Measurements from ENCODE around the gene EFEMP2. TPM values are rescaled to one million over a fixed set of nuclear protein-coding genes. Genes with fewer than 3 reads are reported as not detected.
"Not testable (repeated sequence)": the region's sequence is repeated elsewhere in the genome, so short reads cannot be mapped to it uniquely, and the experiment has no call there.

EFEMP2 gene
- polyA plus RNA-seq, 3 donors, result 16.6 to 103 (median 62.4) TPM

GRCh38 chr11:65850217-65851082, 22.1 kb downstream of the EFEMP2 start:
- WGBS, 3 donors, result 68 to 78% (median 74%) methylated on average over 20 of the region's 20 CpGs
- no peak overlapping the region for H3K27ac ChIP-seq (ENCODE audit: low read depth, low read length)

- 44 to 55% (median 48%) methylated on average over 16 of the region's 16 CpGs for WGBS, 3 donors
- H3K27ac ChIP-seq (ENCODE audit: low read depth, low read length), result no peak overlapping the region
Observed at GRCh38 chr11:65849771-65850216, 22.8 kb downstream of the EFEMP2 start.

GRCh38 chr11:65849366-65849765, 23.2 kb downstream of the EFEMP2 start:
- WGBS, 3 donors, result 47 to 80% (median 79%) methylated on average over 8 of the region's 8 CpGs
- no peak overlapping the region for H3K27ac ChIP-seq (ENCODE audit: low read depth, low read length)

- 57 to 64% (median 61%) methylated on average over 7 of the region's 7 CpGs for WGBS, 3 donors
Observed at GRCh38 chr11:65848693-65849092, 23.9 kb downstream of the EFEMP2 start.

GRCh38 chr11:65847746-65848145, 24.9 kb downstream of the EFEMP2 start:
- WGBS, 3 donors, result 78 to 82% (median 80%) methylated on average over 3 of the region's 3 CpGs

More at GRCh38 chr11:65848693-65849092, 23.9 kb downstream of the EFEMP2 start:
- not testable (repeated sequence) for H3K27ac ChIP-seq (ENCODE audit: low read depth, low read length)

GRCh38 chr11:65844231-65844872, 28.2 kb downstream of the EFEMP2 start:
- no peak overlapping the region for H3K27ac ChIP-seq (ENCODE audit: low read depth, low read length)

More at GRCh38 chr11:65847746-65848145, 24.9 kb downstream of the EFEMP2 start:
- no peak overlapping the region for H3K27ac ChIP-seq (ENCODE audit: low read depth, low read length)

GRCh38 chr11:65843811-65844210, 28.8 kb downstream of the EFEMP2 start:
- H3K27ac ChIP-seq (ENCODE audit: low read depth, low read length), result no peak overlapping the region
- WGBS, 3 donors, result 72 to 97% (median 92%) methylated on average over 3 of the region's 3 CpGs

More at GRCh38 chr11:65844231-65844872, 28.2 kb downstream of the EFEMP2 start:
- WGBS, 3 donors, result 76 to 88% (median 87%) methylated on average over 10 of the region's 10 CpGs

GRCh38 chr11:65842144-65842543, 30.5 kb downstream of the EFEMP2 start:
- no peak overlapping the region for H3K27ac ChIP-seq (ENCODE audit: low read depth, low read length)
- WGBS, 3 donors, result 92 to 96% (median 96%) methylated on average over 4 of the region's 4 CpGs

GRCh38 chr11:65834202-65834601, 38.4 kb downstream of the EFEMP2 start:
- 33 to 61% (median 34%) methylated on average over 6 of the region's 6 CpGs for WGBS, 3 donors
- no peak overlapping the region for H3K27ac ChIP-seq (ENCODE audit: low read depth, low read length)

GRCh38 chr11:65833297-65834030, 39.1 kb downstream of the EFEMP2 start, which contains the start of gene SNX32:
SNX32 (plus strand) TSS chr11:65833963; CDS start chr11:65834066, 103 bp downstream.
- no peak within 1 kb of the TSS for H3K27ac ChIP-seq (ENCODE audit: low read depth, low read length)
- WGBS, 3 donors, result 0 to 1% (median 1%) methylated on average over 61 to 63 of the region's 63 CpGs

GRCh38 chr11:65832231-65832630, 40.4 kb downstream of the EFEMP2 start:
- H3K27ac ChIP-seq (ENCODE audit: low read depth, low read length), result not testable (repeated sequence)

- 55 to 77% (median 64%) methylated on average over 4 of the region's 4 CpGs for WGBS, 3 donors
- no peak overlapping the region for H3K27ac ChIP-seq (ENCODE audit: low read depth, low read length)
Observed at GRCh38 chr11:65829459-65829858, 43.1 kb downstream of the EFEMP2 start.

GRCh38 chr11:65826984-65827735, 45.4 kb downstream of the EFEMP2 start:
- no peak overlapping the region for H3K27ac ChIP-seq (ENCODE audit: low read depth, low read length)
- WGBS, 3 donors, result 83 to 87% (median 84%) methylated on average over 8 of the region's 8 CpGs

GRCh38 chr11:65822776-65823528, 49.6 kb downstream of the EFEMP2 start:
- 40 to 81% (median 77%) methylated on average over 15 of the region's 15 CpGs for WGBS, 3 donors
- no peak overlapping the region for H3K27ac ChIP-seq (ENCODE audit: low read depth, low read length)

- no peak overlapping the region for H3K27ac ChIP-seq (ENCODE audit: low read depth, low read length)
- 45 to 57% (median 46%) methylated on average over 8 of the region's 8 CpGs for WGBS, 3 donors
Observed at GRCh38 chr11:65821107-65821506, 51.5 kb downstream of the EFEMP2 start.

GRCh38 chr11:65817835-65818680, 54.5 kb downstream of the EFEMP2 start:
- WGBS, 3 donors, result 6 to 7% (median 6%) methylated on average over 64 to 74 of the region's 74 CpGs

More at GRCh38 chr11:65817835-65818680, 54.5 kb downstream of the EFEMP2 start:
- H3K27ac ChIP-seq (ENCODE audit: low read depth, low read length), result no peak overlapping the region
